PFSK-1 (cell line): ENCODE results near the gene OR9G1. TPM values are rescaled to one million over a fixed set of nuclear protein-coding genes. Genes with fewer than 3 reads are reported as not detected.

Source experiments
- FOXP2 ChIP-seq: optimal IDR thresholded peaks from 2 replicates; pipeline ENCODE3; 2011; ENCODE audit warnings: borderline replicate concordance, control low read depth, inconsistent platforms; ENCODE audit not compliant: insufficient read depth; ENCODE audit errors: extremely low read length, extremely low read depth
- POLR2AphosphoS5 ChIP-seq: IDR thresholded peaks from 2 replicates; pipeline ENCODE4 v1.6.1; 2012; ENCODE audit warnings: low read depth, mild to moderate bottlenecking, control low read depth, low read length, moderate library complexity
- REST ChIP-seq, 2 experiments: IDR thresholded peaks; 2 replicates each; pipeline versions ENCODE4 v1.6.1 to v1.8.0; 2011 to 2012; ENCODE audit warnings: low read depth in 2 of 2, low read length in 2 of 2, control low read depth in 1 of 2, inconsistent platforms in 1 of 2, mild to moderate bottlenecking in 1 of 2, moderate library complexity in 1 of 2; ENCODE audit not compliant: insufficient read depth in 1 of 2
- SIN3A ChIP-seq: IDR thresholded peaks from 2 replicates; pipeline ENCODE4 v1.6.1; 2012; ENCODE audit warnings: mild to moderate bottlenecking, low read length, moderate library complexity, borderline replicate concordance; ENCODE audit not compliant: insufficient read depth
- TAF1 ChIP-seq: IDR thresholded peaks from 2 replicates; pipeline ENCODE4 v1.6.1; 2012; ENCODE audit warnings: low read length, control low read depth, borderline replicate concordance; ENCODE audit not compliant: insufficient read depth
- polyA plus RNA-seq: library from polyadenylated mRNA; unstranded; fragments of >200 nt; gene quantifications from one replicate; pipeline ENCODE4 v1.2.1, GENCODE V29; 2012; ENCODE audit warnings: low read depth, missing spikeins; ENCODE audit not compliant: insufficient read length

OR9G1 gene
- not detected for polyA plus RNA-seq

GRCh38 chr11:56698795-56699194 is at the start of gene OR9G1:
TSS of gene OR9G1 (plus strand) at chr11:56699095. CDS start at chr11:56700388, 1,293 bp downstream.
- TF ChIP-seq POLR2AphosphoS5 (no peak), FOXP2 (no peak)

- TF ChIP-seq TAF1, result no peak
Measured at GRCh38 chr11:56659755-56660154, 39.1 kb upstream of the OR9G1 start.

GRCh38 chr11:56663386-56663785 is 35.5 kb upstream of the OR9G1 start, which contains the start of gene OR5AR1:
TSS of gene OR5AR1 (plus strand) at chr11:56663686. CDS start at chr11:56663686, 0 bp downstream.
- TF ChIP-seq REST (IDR thresholded peaks at IDR 0.05; ENCODE audit: insufficient read depth in 1 of 2, low read depth in 2 of 2, low read length in 2 of 2), result no peak
- TF ChIP-seq SIN3A, result no peak
- no peak for TF ChIP-seq FOXP2
- TF ChIP-seq TAF1, result no peak
- TF ChIP-seq POLR2AphosphoS5, result no peak

GRCh38 chr11:56670984-56671383 is 27.9 kb upstream of the OR9G1 start:
- TF ChIP-seq REST (IDR thresholded peaks at IDR 0.05; ENCODE audit: insufficient read depth in 1 of 2, low read depth in 2 of 2, low read length in 2 of 2), result no peak
- TF ChIP-seq POLR2AphosphoS5, result no peak
- TF ChIP-seq SIN3A, result no peak
- no peak for TF ChIP-seq TAF1
- TF ChIP-seq FOXP2, result no peak

- TF ChIP-seq POLR2AphosphoS5, result no peak
- no peak for TF ChIP-seq REST (IDR thresholded peaks at IDR 0.05; ENCODE audit: insufficient read depth in 1 of 2, low read depth in 2 of 2, low read length in 2 of 2)
- no peak for TF ChIP-seq TAF1
- no peak for TF ChIP-seq SIN3A
- TF ChIP-seq FOXP2, result no peak
Measured at GRCh38 chr11:56688554-56689100, 10.3 kb upstream of the OR9G1 start.

GRCh38 chr11:56693428-56693827 is 5.5 kb upstream of the OR9G1 start:
- TF ChIP-seq SIN3A (no peak), POLR2AphosphoS5 (no peak), REST (IDR thresholded peaks at IDR 0.05; ENCODE audit: insufficient read depth in 1 of 2, low read depth in 2 of 2, low read length in 2 of 2) (no peak), FOXP2 (no peak), TAF1 (no peak)
